K562 (cell line): Measurements from ENCODE around the gene ACER3. TPM values are rescaled to one million over a fixed set of nuclear protein-coding genes. Genes with fewer than 3 reads are reported as not detected.

Experiments
- ATAC-seq: fragments of 200-7000 bp; cut with Tn5 transposase; 3 replicates; pipeline ENCODE4 v1.9.1; 2020; ENCODE audit warnings: moderate library complexity
- BruUV-seq: library from RNA; stranded (reverse); fragments of 400-500 nt; replicated peaks from 2 replicates; lab custom pipeline; 2021; lab: Mats Ljungman, UMichigan
- CTCF ChIA-PET: fragments of 300-600 bp; formaldehyde crosslinking; extraction: SDS; loops from one replicate; lab custom pipeline; 2021; ENCODE audit warnings: low intra/inter-chr PET ratio; lab: Yijun Ruan, JAX
- POLR2A ChIA-PET: fragments of 300-600, 350-650 bp; sonication (Branson Sonifier 250); formaldehyde crosslinking; extraction: SDS; loops from one replicate; lab custom pipeline; 2021; ENCODE audit warnings: antibody characterized with exemption, inconsistent platforms; lab: Yijun Ruan, JAX
- DNase-seq, 4 experiments: peaks; one replicate each; pipeline versions ENCODE4 v3.0.0 to v3.0.0-alpha.2; 2011 to 2018; ENCODE audit warnings: low spot score in 3 of 4, mixed read lengths in 3 of 4; ENCODE audit errors: extremely low read depth in 1 of 4
- FAIRE-seq: peaks from 2 replicates; lab custom pipeline; 2011; peaks lifted over from hg19 to GRCh38; lab: Jason Lieb, UNC
- H2AFZ ChIP-seq: 2 replicates; pipeline ENCODE4 v1.6.0; 2011; ENCODE audit warnings: low read depth, low read length, control low read depth, inconsistent platforms
- H3K27ac ChIP-seq: fragments of 200-600 bp; 3 replicates; pipeline ENCODE4 v1.8.0; 2011; ENCODE audit warnings: low read depth, mild to moderate bottlenecking, control low read depth, inconsistent platforms, low read length, moderate library complexity, mixed read lengths; ENCODE audit errors: extremely low read depth
- H3K27me3 ChIP-seq, 2 experiments: fragments of 300-600 bp in 1 of 2; 2 replicates in 1 of 2; 3 replicates in 1 of 2; pipeline versions ENCODE4 v1.6.0 to v1.8.0; 2011; ENCODE audit warnings: inconsistent platforms in 2 of 2, low read length in 2 of 2, mild to moderate bottlenecking in 1 of 2, mixed read lengths in 1 of 2, moderate library complexity in 1 of 2; ENCODE audit not compliant: control insufficient read depth in 2 of 2, insufficient read depth in 2 of 2
- H3K36me3 ChIP-seq: fragments of 300-600 bp; 3 replicates; pipeline ENCODE4 v1.8.0; 2011; ENCODE audit warnings: mild to moderate bottlenecking, low read length, inconsistent platforms; ENCODE audit not compliant: control insufficient read depth, insufficient read depth
- H3K4me1 ChIP-seq, 2 experiments: fragments of 200-600 bp in 1 of 2; replicated peaks in 1 of 2; 2 replicates in 1 of 2; 3 replicates in 1 of 2; pipeline versions ENCODE4 v1.5.1 to v1.8.0; 2011; ENCODE audit warnings: inconsistent platforms in 2 of 2, low read length in 2 of 2, mild to moderate bottlenecking in 1 of 2, mixed read lengths in 1 of 2, moderate library complexity in 1 of 2; ENCODE audit not compliant: control insufficient read depth in 2 of 2, insufficient read depth in 2 of 2
- H3K4me2 ChIP-seq: 2 replicates; pipeline ENCODE4 v1.6.1; 2011; ENCODE audit warnings: low read length, control low read depth, inconsistent platforms, mixed read lengths; ENCODE audit not compliant: insufficient read depth
- H3K4me3 ChIP-seq: fragments of 200-600 bp; sonication (generic), shearing (Covaris generic); 2 replicates; pipeline ENCODE4 v1.5.1; 2016; ENCODE audit warnings: control low read depth, inconsistent platforms
- H3K79me2 ChIP-seq: fragments of 200-600 bp; 3 replicates; pipeline ENCODE4 v1.8.0; 2011; ENCODE audit warnings: low read length, inconsistent platforms; ENCODE audit not compliant: control insufficient read depth, insufficient read depth
- H3K9ac ChIP-seq, 2 experiments: 2 replicates each; pipeline versions ENCODE4 v1.6.0 to v1.6.1; 2011; ENCODE audit warnings: low read depth in 2 of 2, low read length in 2 of 2, control low read depth in 1 of 2, inconsistent platforms in 1 of 2, mild to moderate bottlenecking in 1 of 2, mixed read lengths in 1 of 2; ENCODE audit not compliant: insufficient read depth in 1 of 2
- H3K9me1 ChIP-seq: one replicate; pipeline ENCODE4 v1.6.0; 2011; ENCODE audit warnings: inconsistent platforms, mild to moderate bottlenecking, low read length, moderate library complexity; ENCODE audit not compliant: control insufficient read depth, insufficient read depth
- H3K9me3 ChIP-seq: replicated peaks from 2 replicates; pipeline ENCODE4 v1.5.1; 2011; ENCODE audit warnings: low read depth, low read length, inconsistent platforms; ENCODE audit not compliant: control insufficient read depth, insufficient read depth
- H4K20me1 ChIP-seq: replicated peaks from 2 replicates; pipeline ENCODE4 v1.6.1; 2011; ENCODE audit warnings: low read length, inconsistent platforms, mixed read lengths; ENCODE audit not compliant: control insufficient read depth, insufficient read depth
- ETS1 ChIP-seq: conservative IDR thresholded peaks from 2 replicates; pipeline ENCODE4 v1.6.1; 2011; ENCODE audit warnings: low read depth, mild to moderate bottlenecking, low read length; ENCODE audit not compliant: control insufficient read depth
- FUS ChIP-seq: fragments of 200-400 bp; formaldehyde crosslinking; optimal IDR thresholded peaks from 2 replicates; pipeline ENCODE3; 2017; ENCODE audit warnings: low read depth, low read length
- HNRNPLL ChIP-seq: fragments of 200-400 bp; formaldehyde crosslinking; IDR thresholded peaks from 2 replicates; pipeline ENCODE4 v1.6.1; 2017; ENCODE audit warnings: low read length, low read depth, mild to moderate bottlenecking; ENCODE audit not compliant: poor library complexity, severe bottlenecking
- SMARCB1 ChIP-seq: IDR thresholded peaks from 2 replicates; pipeline ENCODE4 v1.6.1; 2011; ENCODE audit warnings: improper control_type of control experiment, low read depth; ENCODE audit not compliant: insufficient read length
- SNRNP70 ChIP-seq: fragments of 200-400 bp; formaldehyde crosslinking; optimal IDR thresholded peaks from 2 replicates; pipeline ENCODE3; 2017; ENCODE audit warnings: low read depth, low read length
- YY1 ChIP-seq, 3 experiments: IDR thresholded peaks; 2 replicates each; pipeline ENCODE4 v1.6.1; 2011; ENCODE audit warnings: low read length in 2 of 3, mild to moderate bottlenecking in 2 of 3, moderate library complexity in 2 of 3, borderline replicate concordance in 1 of 3, control low read depth in 1 of 3, low read depth in 1 of 3; ENCODE audit not compliant: insufficient read depth in 3 of 3, insufficient replicate concordance in 2 of 3, control insufficient read depth in 1 of 3, insufficient read length in 1 of 3; ENCODE audit errors: extremely low read depth in 1 of 3
- ZKSCAN3 ChIP-seq: fragments of 250-450 bp; sonication (Bioruptor Pico); IDR thresholded peaks from 2 replicates; pipeline ENCODE4 v1.4.0; 2020
- ZNF75A ChIP-seq: fragments of 450-650 bp; formaldehyde crosslinking; IDR thresholded peaks from 2 replicates; pipeline ENCODE4 v1.4.0; 2020; ENCODE audit warnings: mild to moderate bottlenecking
- WGBS: fragments of 100-300 bp; shearing (Covaris generic); methylation state at CpG from one replicate; pipeline ENCODE4 v1.1.6; 2016; ENCODE audit warnings: low coverage, mixed read lengths; ENCODE audit not compliant: insufficient coverage; ENCODE audit errors: missing lambda C conversion rate; 5-methylcytosine and 5-hydroxymethylcytosine counted together
- in situ Hi-C: fragments of 300-500 bp; cut with MboI; formaldehyde crosslinking; loops from 4 replicates; pipeline ENCODE4 v1.15.0; 2018; ENCODE audit warnings: inconsistent platforms, mixed read lengths
- intact Hi-C: fragments of 100-400 bp; cut with micrococcal nuclease; formaldehyde crosslinking; loops from 2 replicates; pipeline ENCODE4 v1.14.2; 2022
- polyA plus RNA-seq, 8 experiments: library from polyadenylated mRNA; depleted of rRNA in 4 of 8; stranded (reverse) in 5 of 8; unstranded in 3 of 8; fragments of >200 nt; fragmentation: Nextera tagmentation in 2 of 8; fragmentation: Illumina TruSeq in 1 of 8; extraction: Ambion mirVana in 2 of 8; extraction: Trizol in 1 of 8; gene quantifications; 2 replicates each; pipeline versions ENCODE4 v1.2.1 to v1.2.3, GENCODE V29; 2011 to 2014; ENCODE audit warnings: inconsistent platforms in 1 of 8, missing spikeins in 1 of 8
- total RNA-seq, 7 experiments: library from RNA; depleted of rRNA in 6 of 7; stranded (reverse); fragments of >200 nt in 6 of 7; fragmentation: Illumina TruSeq in 2 of 7; extraction: Trizol in 2 of 7; gene quantifications; 2 replicates each; pipeline versions ENCODE4 v1.2.1 to v1.2.3, GENCODE V29; 2011 to 2021; ENCODE audit warnings: low replicate concordance in 1 of 7

Gene ACER3
- total and polyA plus RNA-seq, 9 of the 15 experiments (the other 6 are each of a cell fraction or from before 2014, with no cell fraction given): 2.0 to 23.8 (median 9.5) TPM

GRCh38 chr11:77059806-77060205 lies 199.1 kb downstream of the ACER3 start (continued):
- TF ChIP-seq ETS1 (no peak), YY1 (IDR thresholded peaks at IDR 0.05; ENCODE audit: borderline replicate concordance in 1 of 3, control insufficient read depth in 1 of 3, extremely low read depth in 1 of 3, insufficient read depth in 3 of 3, insufficient read length in 1 of 3, insufficient replicate concordance in 2 of 3, low read depth in 1 of 3, low read length in 2 of 3) (no peak), SMARCB1 (no peak), ZNF75A (CRISPR knock-in tag) (no peak), SNRNP70 (no peak), FUS (no peak)

- H3K79me2 ChIP-seq: no peaks in the 10 kb centered on the region
- H3K27ac ChIP-seq: no peak overlapping the region
- no peaks in the 10 kb centered on the region for H3K36me3 ChIP-seq
- in situ Hi-C loops: no loop called here
- ATAC-seq: no peak
- H3K4me3 ChIP-seq: no peak overlapping the region
- ChIA-PET CTCF (no interaction called here), POLR2A (interaction anchor here (1.1 kb wide), 1 partner anchor 9 kb away, joined by 3 read pairs; no protein-coding TSS in a partner anchor)
- no TSS peak for BruUV-seq
- no peak overlapping the region for H3K9ac ChIP-seq
- no peak overlapping the region for H3K4me2 ChIP-seq
- FAIRE-seq: no peak
- WGBS: 0% methylated on average over 4 of the region's 4 CpGs
- H3K9me3 ChIP-seq: no peaks in the 10 kb centered on the region; the same call in 1 of the 2 replicates
- no peak overlapping the region for H2AFZ ChIP-seq
- H3K9me1 ChIP-seq: no peaks in the 10 kb centered on the region
- intact Hi-C loops: no loop called here
- no peaks in the 10 kb centered on the region for H3K4me1 ChIP-seq
- no peaks in the 10 kb centered on the region for H4K20me1 ChIP-seq
- peaks cover 2 to 21% of the 10 kb centered on the region in 2 experiments; a peak in 2 of 5 replicates for H3K27me3 ChIP-seq
- no peak for DNase-seq
- TF ChIP-seq HNRNPLL: no peak
- TF ChIP-seq ZKSCAN3 (CRISPR knock-in tag): no peak
Observed at GRCh38 chr11:77060234-77060633, 199.5 kb downstream of the ACER3 start.
